ENCODE measurements around the gene RANBP9. TPM values are rescaled to one million over a fixed set of nuclear protein-coding genes. Genes with fewer than 3 reads are reported as not detected.

Gene RANBP9
- total and polyA plus RNA-seq, 9 of the 15 experiments (the other 6 are each of a cell fraction or from before 2014, with no cell fraction given): 27.5 to 130 (median 61.5) TPM

DNA sequence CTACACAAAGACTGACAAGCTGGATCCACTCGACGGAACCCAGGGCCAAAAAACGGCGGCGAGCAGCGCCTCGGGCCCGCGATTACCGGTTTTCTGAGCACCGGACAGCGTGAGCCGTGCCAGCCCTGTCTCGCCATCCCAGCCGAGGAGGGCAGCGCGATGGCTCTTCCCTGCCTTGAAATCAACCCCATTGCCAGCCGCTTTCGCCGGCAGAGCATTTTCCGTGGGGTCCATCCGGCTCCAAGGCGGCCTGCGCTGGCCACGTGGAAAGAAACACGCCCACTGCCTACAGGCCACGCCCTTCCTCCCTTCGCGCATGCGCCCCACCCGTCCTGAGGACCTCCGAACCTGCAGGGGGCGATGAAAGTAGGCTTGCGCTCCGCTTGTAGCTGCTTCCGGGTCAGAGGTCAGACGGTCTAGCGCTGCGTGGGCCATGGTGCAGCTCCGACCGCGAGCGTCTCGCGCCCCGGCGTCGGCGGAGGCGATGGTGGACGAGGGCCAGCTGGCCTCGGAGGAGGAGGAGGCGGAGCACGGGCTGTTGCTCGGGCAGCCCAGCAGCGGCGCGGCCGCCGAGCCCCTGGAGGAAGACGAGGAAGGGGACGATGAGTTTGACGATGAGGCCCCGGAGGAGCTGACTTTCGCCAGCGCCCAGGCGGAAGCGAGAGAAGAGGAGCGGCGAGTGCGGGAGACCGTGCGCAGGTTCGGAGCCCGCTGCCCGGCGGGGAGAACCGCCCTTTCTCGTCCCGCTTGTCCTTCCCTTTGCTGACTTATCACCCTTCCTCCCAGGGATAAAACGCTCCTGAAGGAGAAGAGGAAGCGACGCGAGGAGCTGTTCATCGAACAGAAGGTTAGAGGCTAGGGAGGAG is 96.5 kb downstream of the RANBP9 start, which contains the start of gene NOL7 (continued):
- TF ChIP-seq HINFP (tag; conservative IDR thresholded peaks at IDR 0.05; ENCODE audit: low read depth) (no peak), HDGF (IDR thresholded peaks at IDR 0.05) (no peak), WHSC1 (IDR thresholded peaks at IDR 0.05; ENCODE audit: low read length) (no peak), NR0B1 (IDR thresholded peaks at IDR 0.05; ENCODE audit: partially characterized antibody) (no peak), MYBL2 (IDR thresholded peaks at IDR 0.05; ENCODE audit: low read depth) (no peak), MYBL2 (CRISPR knock-in tag; IDR thresholded peaks at IDR 0.05; ENCODE audit: borderline replicate concordance) (no peak), ZNF444 (CRISPR knock-in tag; IDR thresholded peaks at IDR 0.05) (no peak), PBX2 (CRISPR knock-in tag; IDR thresholded peaks at IDR 0.05; ENCODE audit: low read depth) (no peak), PBX2 (tag; conservative IDR thresholded peaks at IDR 0.05; ENCODE audit: low read depth) (no peak), MTF1 (CRISPR knock-in tag; IDR thresholded peaks at IDR 0.05; ENCODE audit: borderline replicate concordance) (no peak), NFE2L1 (tag; IDR thresholded peaks at IDR 0.05; ENCODE audit: borderline replicate concordance, low read depth) (no peak), GATAD2B (IDR thresholded peaks at IDR 0.05; ENCODE audit: borderline replicate concordance) (peak; percentile 45; the same call in 1 of the 2 replicates), FOXP1 (CRISPR knock-in tag; IDR thresholded peaks at IDR 0.05) (peak; percentile 93), ZNF232 (CRISPR knock-in tag; IDR thresholded peaks at IDR 0.05) (no peak; the same call in none of the 2 replicates), GMEB1 (CRISPR knock-in tag; IDR thresholded peaks at IDR 0.05) (peak; percentile 86)
- TF ChIP-seq, protein P1, sequence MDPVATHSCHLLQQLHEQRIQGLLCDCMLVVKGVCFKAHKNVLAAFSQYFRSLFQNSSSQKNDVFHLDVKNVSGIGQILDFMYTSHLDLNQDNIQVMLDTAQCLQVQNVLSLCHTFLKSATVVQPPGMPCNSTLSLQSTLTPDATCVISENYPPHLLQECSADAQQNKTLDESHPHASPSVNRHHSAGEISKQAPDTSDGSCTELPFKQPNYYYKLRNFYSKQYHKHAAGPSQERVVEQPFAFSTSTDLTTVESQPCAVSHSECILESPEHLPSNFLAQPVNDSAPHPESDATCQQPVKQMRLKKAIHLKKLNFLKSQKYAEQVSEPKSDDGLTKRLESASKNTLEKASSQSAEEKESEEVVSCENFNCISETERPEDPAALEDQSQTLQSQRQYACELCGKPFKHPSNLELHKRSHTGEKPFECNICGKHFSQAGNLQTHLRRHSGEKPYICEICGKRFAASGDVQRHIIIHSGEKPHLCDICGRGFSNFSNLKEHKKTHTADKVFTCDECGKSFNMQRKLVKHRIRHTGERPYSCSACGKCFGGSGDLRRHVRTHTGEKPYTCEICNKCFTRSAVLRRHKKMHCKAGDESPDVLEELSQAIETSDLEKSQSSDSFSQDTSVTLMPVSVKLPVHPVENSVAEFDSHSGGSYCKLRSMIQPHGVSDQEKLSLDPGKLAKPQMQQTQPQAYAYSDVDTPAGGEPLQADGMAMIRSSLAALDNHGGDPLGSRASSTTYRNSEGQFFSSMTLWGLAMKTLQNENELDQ (CRISPR knock-in tag; IDR thresholded peaks at IDR 0.05; ENCODE audit: borderline replicate concordance): no peak

All from K562 (cell line).